ENCODE results near the gene P4HA1.

GRCh38 chr10:73119952-73120351 is 23.3 kb upstream of the P4HA1 start:
- TF ChIP-seq POLR2A (IDR thresholded peaks at IDR 0.05; ENCODE audit: low read depth) (no peak), CTCF (IDR thresholded peaks at IDR 0.05) (no peak), POLR2AphosphoS5 (IDR thresholded peaks at IDR 0.05) (no peak), EP300 (IDR thresholded peaks at IDR 0.05) (no peak)

Measured in esophagus muscularis mucosa (tissue), 4 donors.